ENCODE results near the gene LINGO4.

LINGO4 gene

DNA sequence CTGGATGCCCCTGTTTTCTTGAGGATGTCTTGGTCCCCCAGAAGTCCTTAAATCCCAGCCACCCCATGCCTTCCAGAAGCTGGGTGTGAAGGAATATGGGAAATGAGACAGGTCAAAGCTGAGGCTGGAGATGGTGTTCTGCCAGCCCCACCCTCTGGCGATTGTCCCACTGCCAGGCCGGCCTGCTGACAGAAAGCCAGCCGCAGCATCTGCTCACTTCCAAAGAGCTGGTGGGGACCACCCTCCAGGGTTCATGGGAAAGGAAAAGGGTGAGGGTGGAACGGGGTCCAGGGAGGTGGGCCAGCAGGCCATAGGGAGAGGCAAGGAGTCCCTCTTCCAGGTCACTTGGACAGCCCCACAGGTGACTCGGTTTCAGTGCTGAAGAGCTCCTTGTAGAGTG lies 1.9 kb upstream of the LINGO4 start:
- no peak overlapping the region for H3K4me3 ChIP-seq
- TF ChIP-seq Cebpa-rat (IDR thresholded peaks at IDR 0.05), result no peak
- no peaks in the 10 kb centered on the region for H3K36me3 ChIP-seq
- no peaks in the 10 kb centered on the region for H3K27me3 ChIP-seq
- no peak overlapping the region for H3K9ac ChIP-seq
- H4K20me1 ChIP-seq, result no peaks in the 10 kb centered on the region
- H3K4me1 ChIP-seq, result peaks cover 79% of the 10 kb centered on the region
- H3K27ac ChIP-seq, result peak overlapping the region; percentile 70; the same call in 1 of the 2 replicates
- H3K9me3 ChIP-seq, result no peaks in the 10 kb centered on the region
- H3K4me2 ChIP-seq, result peak overlapping the region; percentile 95

DNA sequence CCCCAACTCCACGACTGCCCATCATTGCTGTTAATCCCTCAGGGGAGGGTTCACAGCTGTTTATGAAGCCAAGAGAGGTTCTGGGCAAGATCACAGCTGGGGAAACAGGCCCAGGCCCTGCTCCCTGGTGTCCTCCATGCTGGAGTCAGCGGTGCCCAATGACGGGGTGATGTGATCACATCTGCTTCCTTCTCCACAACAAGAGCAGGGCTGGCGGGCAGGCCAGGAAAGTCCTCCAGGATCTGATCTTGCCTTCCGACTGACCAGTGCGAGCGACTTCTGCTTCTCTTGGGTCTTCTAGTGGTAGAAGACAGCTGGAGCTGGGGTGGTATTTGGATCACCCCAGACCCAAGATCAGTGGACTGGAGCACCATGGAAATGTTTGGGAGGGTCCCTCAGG lies 951 bp upstream of the LINGO4 start:
- no peaks in the 10 kb centered on the region for H3K36me3 ChIP-seq
- H4K20me1 ChIP-seq, result no peaks in the 10 kb centered on the region
- TF ChIP-seq Cebpa-rat (IDR thresholded peaks at IDR 0.05), result no peak
- peak overlapping the region; percentile 95 for H3K4me2 ChIP-seq
- no peaks in the 10 kb centered on the region for H3K27me3 ChIP-seq
- peak overlapping the region; percentile 70 for H3K27ac ChIP-seq
- peak overlapping the region; percentile 6; the same call in 1 of the 2 replicates for H3K4me3 ChIP-seq
- H3K4me1 ChIP-seq, result peaks cover 88% of the 10 kb centered on the region
- peak overlapping the region; percentile 54; the same call in 1 of the 2 replicates for H3K9ac ChIP-seq
- H3K9me3 ChIP-seq, result no peaks in the 10 kb centered on the region

DNA sequence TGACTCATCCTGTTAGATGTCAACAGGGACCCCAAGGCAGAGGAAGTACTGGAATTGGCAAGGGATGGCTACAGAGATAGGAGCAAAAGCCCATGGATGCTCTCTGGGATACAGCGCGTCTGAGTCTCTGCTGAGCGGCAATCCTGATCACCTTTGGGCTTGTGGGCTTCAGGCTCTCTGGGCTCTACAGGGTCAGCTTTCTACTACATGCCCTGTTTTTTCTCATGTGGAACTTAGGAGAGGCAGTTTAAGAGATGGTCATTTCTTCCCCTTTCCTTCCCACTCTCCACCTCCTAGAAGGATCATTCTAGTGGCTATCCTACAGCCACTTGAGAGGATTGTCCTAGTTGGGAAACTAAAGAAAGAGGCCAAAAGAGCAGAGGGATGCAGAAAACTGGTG lies 1.3 kb downstream of the LINGO4 start:
- Histone ChIP-seq H3K9ac (no peak overlapping the region), H3K9me3 (no peaks in the 10 kb centered on the region), H3K4me2 (peak overlapping the region; percentile 95), H3K4me1 (peaks cover 96% of the 10 kb centered on the region), H3K27ac (no peak overlapping the region; the same call in 1 of the 2 replicates), H3K27me3 (no peaks in the 10 kb centered on the region), H3K36me3 (no peaks in the 10 kb centered on the region), H4K20me1 (no peaks in the 10 kb centered on the region), H3K4me3 (peak overlapping the region; percentile 45)
- TF ChIP-seq Cebpa-rat (IDR thresholded peaks at IDR 0.05), result no peak

DNA sequence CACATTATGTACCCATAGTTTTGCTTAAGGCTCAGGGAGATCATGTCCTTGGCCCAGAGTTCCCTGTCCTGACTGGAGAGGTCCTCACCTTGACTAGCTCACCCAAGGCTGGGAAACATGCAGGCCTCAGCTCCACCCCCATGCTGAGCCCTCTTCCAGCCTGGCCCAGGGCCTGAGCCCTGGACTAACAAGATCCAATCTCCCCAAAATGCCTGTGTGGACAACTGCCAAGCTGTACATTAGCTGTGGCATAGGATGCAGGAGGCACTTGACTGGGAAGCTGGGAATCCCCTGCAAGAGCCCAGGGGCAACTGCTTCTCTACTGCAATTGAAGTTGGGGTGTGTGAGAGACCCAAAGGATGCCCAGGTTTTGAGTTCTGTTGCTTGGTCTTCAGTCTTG lies 2.1 kb downstream of the LINGO4 start:
- no peaks in the 10 kb centered on the region for H3K27me3 ChIP-seq
- H3K9me3 ChIP-seq, result no peaks in the 10 kb centered on the region
- H3K4me2 ChIP-seq, result peak overlapping the region; percentile 95
- no peak overlapping the region for H3K4me3 ChIP-seq
- no peak overlapping the region; the same call in 1 of the 2 replicates for H3K9ac ChIP-seq
- no peaks in the 10 kb centered on the region for H4K20me1 ChIP-seq
- no peaks in the 10 kb centered on the region for H3K36me3 ChIP-seq
- H3K27ac ChIP-seq, result peak overlapping the region; percentile 42; the same call in 1 of the 2 replicates
- peaks cover 89% of the 10 kb centered on the region for H3K4me1 ChIP-seq
- TF ChIP-seq Cebpa-rat (IDR thresholded peaks at IDR 0.05), result no peak

DNA sequence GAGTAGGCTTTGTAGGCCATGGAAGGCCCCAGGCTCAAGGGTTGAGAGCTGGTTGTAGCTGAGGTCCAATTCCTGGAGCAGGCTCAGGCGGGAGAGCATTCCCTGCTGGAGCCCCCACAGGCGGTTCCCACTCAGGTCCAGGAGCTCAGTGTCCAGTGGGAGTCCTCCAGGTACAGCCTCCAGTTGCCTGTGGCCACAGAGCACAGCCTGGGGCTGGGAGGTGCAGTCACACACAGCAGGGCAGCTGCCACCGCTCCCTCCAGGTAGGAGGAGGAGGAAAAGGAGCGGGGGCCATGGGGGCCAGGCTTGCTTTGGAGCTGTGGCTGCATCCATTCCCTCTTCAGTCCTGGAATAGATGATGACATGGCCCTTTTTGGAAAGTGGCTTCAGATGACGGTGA lies 2.8 kb downstream of the LINGO4 start:
- H3K4me2 ChIP-seq, result peak overlapping the region; percentile 95
- H3K27me3 ChIP-seq, result no peaks in the 10 kb centered on the region
- no peak overlapping the region for H3K4me3 ChIP-seq

DNA sequence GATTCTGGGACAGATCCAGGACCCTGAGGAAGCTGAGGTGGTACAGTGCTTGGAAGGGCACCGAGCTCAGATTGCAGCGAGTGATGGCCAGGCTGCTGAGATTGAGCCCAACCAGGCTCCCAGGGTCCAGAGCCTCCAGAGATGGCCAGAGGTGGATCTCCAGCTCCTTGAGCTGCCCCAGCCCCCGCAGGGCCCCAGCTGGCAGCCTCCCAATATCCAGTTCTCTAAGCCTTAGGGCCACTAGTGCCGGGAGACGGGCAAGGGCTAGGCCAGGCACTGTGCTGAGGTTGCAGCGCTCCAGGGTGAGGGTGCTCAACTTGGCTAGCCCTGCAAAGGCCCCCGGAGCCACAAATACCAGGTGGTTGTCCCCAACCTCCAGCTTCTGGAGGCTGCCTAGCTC lies 3.4 kb downstream of the LINGO4 start:
- TF ChIP-seq Cebpa-rat (IDR thresholded peaks at IDR 0.05), result no peak
- Histone ChIP-seq H3K27me3 (no peaks in the 10 kb centered on the region), H3K9me3 (no peaks in the 10 kb centered on the region), H3K36me3 (no peaks in the 10 kb centered on the region), H3K27ac (peak overlapping the region; percentile 42; the same call in 1 of the 2 replicates), H3K4me3 (no peak overlapping the region), H3K9ac (no peak overlapping the region), H3K4me2 (peak overlapping the region; percentile 95), H3K4me1 (peaks cover 76% of the 10 kb centered on the region), H4K20me1 (no peaks in the 10 kb centered on the region)

More for the DNA sequence above, 2.8 kb downstream of the LINGO4 start:
- Histone ChIP-seq H3K9me3 (no peaks in the 10 kb centered on the region), H3K27ac (peak overlapping the region; percentile 42; the same call in 1 of the 2 replicates), H4K20me1 (no peaks in the 10 kb centered on the region), H3K4me1 (peaks cover 81% of the 10 kb centered on the region), H3K9ac (no peak overlapping the region), H3K36me3 (no peaks in the 10 kb centered on the region)
- no peak for TF ChIP-seq Cebpa-rat (IDR thresholded peaks at IDR 0.05)

DNA sequence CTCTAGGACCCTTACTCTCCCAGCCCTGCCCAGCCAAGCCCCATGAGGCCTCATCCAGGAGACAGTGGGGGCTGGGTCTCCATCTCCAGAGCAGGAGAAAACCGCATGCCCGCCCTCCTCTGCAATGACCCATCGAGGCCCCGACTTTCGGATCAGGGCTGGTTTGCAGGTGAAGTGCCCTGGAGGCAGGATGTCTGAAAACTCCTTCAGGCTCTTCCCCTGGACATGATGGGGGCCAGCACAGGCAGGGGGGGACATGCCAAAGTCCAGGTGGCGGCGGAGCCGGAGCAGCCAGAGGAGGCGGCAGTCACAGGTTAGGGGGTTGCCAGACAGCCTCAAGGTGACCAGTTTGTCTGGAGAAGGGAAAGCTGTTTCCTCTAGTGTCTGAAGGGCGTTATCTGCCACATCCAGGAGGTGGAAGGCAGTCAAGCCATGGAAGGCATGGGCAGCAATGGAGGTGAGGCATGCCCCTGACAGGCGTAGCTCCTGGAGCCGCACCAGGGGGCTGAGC lies 3.9 kb downstream of the LINGO4 start:
- Histone ChIP-seq H3K9ac (no peak overlapping the region), H4K20me1 (no peaks in the 10 kb centered on the region), H3K27ac (no peak overlapping the region), H3K27me3 (no peaks in the 10 kb centered on the region), H3K4me2 (peak overlapping the region; percentile 95), H3K4me3 (no peak overlapping the region), H3K9me3 (no peaks in the 10 kb centered on the region), H3K36me3 (no peaks in the 10 kb centered on the region), H3K4me1 (peaks cover 71% of the 10 kb centered on the region)
- no peak for TF ChIP-seq Cebpa-rat (IDR thresholded peaks at IDR 0.05)

DNA sequence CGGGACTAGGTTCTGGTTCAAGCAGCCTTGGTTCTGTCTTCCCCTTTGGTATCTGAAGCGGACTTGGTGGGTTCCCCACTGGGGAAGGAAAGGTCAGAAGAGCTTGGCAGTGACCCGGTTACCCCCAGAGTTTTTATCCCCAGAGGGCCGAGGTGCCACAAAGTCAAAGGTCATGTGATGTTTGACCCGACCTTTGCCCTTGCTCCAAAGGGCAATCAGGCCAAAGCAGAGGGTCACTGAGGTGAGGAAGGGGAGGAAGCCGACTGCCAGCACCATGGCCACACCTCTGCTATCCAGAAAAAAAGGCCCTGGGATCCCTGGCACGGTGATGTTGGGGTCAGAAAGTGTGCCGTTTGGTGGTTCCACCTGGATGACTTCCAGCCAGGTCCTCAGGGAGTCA lies 4.4 kb downstream of the LINGO4 start:
- no peak for TF ChIP-seq Cebpa-rat (IDR thresholded peaks at IDR 0.05)
- Histone ChIP-seq H3K4me1 (peaks cover 66% of the 10 kb centered on the region), H3K27ac (no peak overlapping the region), H3K9ac (no peak overlapping the region), H3K4me2 (peak overlapping the region; percentile 95), H3K27me3 (no peaks in the 10 kb centered on the region), H4K20me1 (no peaks in the 10 kb centered on the region), H3K36me3 (no peaks in the 10 kb centered on the region), H3K9me3 (no peaks in the 10 kb centered on the region), H3K4me3 (no peak overlapping the region)

DNA sequence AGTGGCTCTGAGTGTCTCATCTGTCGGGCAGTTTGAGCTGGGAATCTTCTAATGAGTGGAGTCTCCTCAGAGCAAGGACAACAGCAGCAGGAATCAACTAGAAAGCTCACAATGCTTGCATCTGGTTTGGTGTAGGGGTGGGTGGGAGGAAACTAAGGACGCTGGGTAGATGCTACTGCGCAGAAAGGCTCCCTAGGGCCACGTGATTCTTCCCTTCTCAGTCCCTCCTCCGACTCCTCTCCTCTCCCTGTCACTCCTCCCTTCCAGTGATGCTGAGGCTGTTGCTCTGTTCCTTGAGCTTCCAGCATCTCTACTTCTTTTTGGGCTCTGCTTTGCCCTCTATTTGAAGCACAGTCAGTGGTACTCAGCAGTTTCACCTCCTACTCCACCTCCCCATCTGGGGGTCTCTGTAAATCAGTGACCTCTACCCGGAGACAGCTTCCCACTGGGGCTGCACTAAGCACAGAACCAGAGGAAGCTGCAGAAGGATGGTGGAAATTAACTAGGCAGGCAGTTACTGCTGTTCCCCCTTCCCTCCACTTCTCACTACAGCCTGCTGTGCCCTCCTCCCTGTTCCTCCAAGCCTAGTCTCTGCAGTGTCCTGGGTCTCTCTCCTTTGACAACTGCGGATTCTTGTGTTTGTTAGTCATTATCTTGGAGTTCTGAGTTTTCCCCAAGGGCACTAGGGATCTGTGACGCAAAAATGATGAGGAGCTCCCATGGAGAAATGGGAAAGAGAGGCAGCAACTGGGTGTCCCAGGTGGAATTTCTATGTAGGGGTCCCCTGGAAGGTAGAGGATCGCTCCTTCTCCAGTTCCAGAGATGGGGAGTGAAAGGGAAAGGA lies 5.8 kb downstream of the LINGO4 start:
- H3K4me1 ChIP-seq, result peaks cover 56% of the 10 kb centered on the region
- H4K20me1 ChIP-seq, result no peaks in the 10 kb centered on the region
- H3K9me3 ChIP-seq, result no peaks in the 10 kb centered on the region
- H3K36me3 ChIP-seq, result no peaks in the 10 kb centered on the region
- no peaks in the 10 kb centered on the region for H3K27me3 ChIP-seq
- no peak for TF ChIP-seq Cebpa-rat (IDR thresholded peaks at IDR 0.05)
- no peak overlapping the region for H3K27ac ChIP-seq
- H3K4me3 ChIP-seq, result no peak overlapping the region
- no peak overlapping the region for H3K9ac ChIP-seq
- peak overlapping the region; percentile 95; the same call in 1 of the 2 replicates for H3K4me2 ChIP-seq

DNA sequence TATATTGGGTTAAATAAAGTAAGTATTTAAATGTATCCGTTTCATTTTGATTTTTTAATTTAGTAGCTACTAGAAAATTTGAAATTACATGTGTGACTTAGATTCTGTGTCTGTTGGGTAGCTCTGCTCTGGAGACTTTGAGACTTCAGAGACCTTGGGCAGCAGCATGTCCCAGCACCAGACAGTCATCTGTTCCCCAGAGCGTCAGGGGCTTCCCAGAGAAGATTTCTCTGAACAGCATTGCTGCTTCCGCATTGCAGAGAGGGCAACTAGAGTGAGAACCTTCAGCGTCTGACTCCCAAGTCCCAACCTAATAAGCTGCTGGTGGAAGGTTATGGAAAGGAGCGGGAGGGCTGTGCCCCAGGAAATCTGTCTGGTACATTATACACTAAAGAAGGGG lies 6.6 kb downstream of the LINGO4 start:
- Histone ChIP-seq H3K27me3 (no peaks in the 10 kb centered on the region), H3K9ac (no peak overlapping the region), H3K4me3 (no peak overlapping the region), H3K36me3 (no peaks in the 10 kb centered on the region), H3K4me2 (no peak overlapping the region), H3K4me1 (peaks cover 48% of the 10 kb centered on the region), H3K9me3 (no peaks in the 10 kb centered on the region), H4K20me1 (no peaks in the 10 kb centered on the region), H3K27ac (no peak overlapping the region)
- no peak for TF ChIP-seq Cebpa-rat (IDR thresholded peaks at IDR 0.05)

All from BLaER1 (cell line).